Activated CD4-positive, alpha-beta T cell treated with anti-CD3 and anti-CD28 coated beads for 48 hours (primary cell): ENCODE data around the gene PHLPP1.
"Not testable (repeated sequence)": the region's sequence is repeated elsewhere in the genome, so short reads cannot be mapped to it uniquely, and the experiment has no call there.

Experiments used
- DNase-seq: peaks from one replicate; pipeline ENCODE4 v3.0.0-alpha.2; 2020

Gene PHLPP1

GRCh38 chr18:62900132-62900883 lies 185.0 kb downstream of the PHLPP1 start:
- DNase-seq: no peak

DNA sequence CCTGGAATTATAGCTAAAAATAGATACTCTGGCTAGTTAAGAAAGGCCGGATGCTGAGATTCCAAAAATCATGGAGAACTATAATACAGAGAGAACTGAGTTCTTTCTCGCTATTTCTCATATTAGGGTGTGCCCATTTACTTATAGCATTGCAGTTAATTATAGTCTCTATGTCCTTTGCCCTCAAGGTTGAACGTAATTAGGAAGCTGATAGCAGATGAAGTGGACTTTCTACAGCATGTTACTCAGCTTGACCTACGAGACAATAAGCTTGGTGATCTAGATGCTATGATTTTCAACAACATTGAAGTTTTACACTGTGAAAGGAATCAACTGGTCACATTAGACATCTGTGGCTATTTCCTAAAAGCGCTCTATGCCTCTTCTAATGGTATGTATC lies 187.4 kb downstream of the PHLPP1 start:
- no peak for DNase-seq

- no peak for DNase-seq
Measured at GRCh38 chr18:62904396-62905285, 189.3 kb downstream of the PHLPP1 start.

DNA sequence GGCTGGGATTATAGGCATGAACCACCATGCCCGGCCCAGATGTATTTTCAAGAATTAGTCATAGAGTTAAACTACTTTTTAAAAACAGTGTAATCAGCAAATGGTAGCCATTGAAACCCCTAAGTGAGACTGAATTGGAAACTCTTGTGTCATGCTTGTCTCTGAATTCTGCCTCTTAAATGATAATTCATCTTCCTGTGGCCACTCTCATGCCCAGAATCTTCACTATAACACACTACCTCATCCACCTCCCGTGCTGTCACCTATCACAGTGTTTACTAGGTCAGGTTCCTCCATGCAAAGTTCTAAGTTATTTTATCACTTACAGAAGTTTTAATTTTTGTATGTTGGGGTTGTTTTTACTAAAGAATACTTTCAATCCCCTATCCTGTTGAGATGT lies 197.5 kb downstream of the PHLPP1 start:
- no peak for DNase-seq

GRCh38 chr18:62913824-62914223 lies 198.5 kb downstream of the PHLPP1 start:
- DNase-seq: not testable (repeated sequence)

DNA sequence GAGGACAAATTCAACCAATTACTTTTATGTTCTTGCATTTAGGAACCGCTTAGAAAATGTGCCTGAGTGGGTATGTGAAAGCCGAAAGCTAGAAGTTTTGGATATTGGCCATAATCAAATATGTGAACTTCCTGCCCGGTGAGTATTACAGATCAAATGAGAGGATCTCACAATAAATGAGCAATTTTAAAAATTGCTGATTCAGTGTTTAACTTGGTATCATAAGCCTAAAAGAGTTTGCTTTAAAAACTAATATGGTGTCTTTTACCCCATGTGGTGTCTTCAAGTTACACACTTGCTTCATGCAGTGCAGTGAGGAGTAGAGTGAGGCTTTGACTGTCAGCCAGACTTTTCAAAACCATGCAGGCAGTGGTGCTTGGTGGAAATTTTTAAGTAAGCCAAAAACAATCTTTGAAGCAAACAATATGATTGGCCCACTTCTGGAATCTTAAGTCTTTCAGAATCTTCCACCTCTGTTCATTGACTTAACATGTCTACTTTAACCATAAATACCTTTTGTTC lies 199.6 kb downstream of the PHLPP1 start:
- DNase-seq: no peak

GRCh38 chr18:62918361-62918760 lies 203.0 kb downstream of the PHLPP1 start:
- DNase-seq: no peak

GRCh38 chr18:62919109-62919838 lies 203.9 kb downstream of the PHLPP1 start:
- no peak for DNase-seq

GRCh38 chr18:62925031-62925688 lies 209.8 kb downstream of the PHLPP1 start:
- DNase-seq: no peak

DNA sequence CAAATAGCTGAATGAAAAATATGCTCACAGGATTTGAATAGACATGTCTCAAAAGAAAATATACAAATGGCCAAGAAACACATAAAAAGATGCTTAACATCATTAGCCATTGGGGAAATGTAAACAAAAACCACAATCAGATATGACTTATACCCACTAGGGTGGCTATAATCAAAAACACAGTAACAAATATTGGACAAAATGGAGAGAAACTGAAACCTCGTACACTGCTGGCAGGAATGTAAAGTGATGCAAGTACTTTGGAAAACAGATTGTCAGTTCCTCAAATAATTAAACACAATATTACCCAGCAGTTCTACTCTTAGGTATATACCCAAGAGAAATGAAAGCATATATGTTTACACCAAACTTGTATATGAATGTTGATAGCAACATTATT lies 213.0 kb downstream of the PHLPP1 start:
- DNase-seq: no peak

DNA sequence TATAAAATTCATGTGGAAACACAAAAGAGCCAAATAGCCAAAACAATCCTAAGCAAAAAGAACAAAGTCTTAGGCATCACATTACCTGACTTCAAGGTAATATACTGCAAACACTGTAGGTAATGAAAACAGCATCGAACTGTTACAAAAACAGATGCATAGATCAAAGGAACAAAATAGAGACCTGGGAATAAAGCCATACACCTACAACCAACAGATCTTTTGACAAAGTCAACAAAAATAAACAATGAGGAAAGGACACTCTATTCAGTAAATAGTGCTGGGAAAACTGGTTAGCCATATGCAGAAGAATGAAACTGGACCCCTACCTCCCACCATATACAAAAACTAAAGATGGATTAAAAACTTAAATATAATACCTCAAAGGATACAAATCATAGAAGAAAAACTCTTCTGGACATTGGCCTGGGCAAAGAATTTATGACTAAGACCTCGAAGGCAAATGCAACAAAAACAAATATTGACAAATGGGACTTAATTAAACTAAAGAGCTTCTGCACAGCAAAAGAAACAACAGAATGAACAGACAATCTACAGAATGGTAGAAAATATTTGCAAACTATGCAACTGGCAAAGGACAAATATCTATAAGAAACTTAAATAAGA lies 218.0 kb downstream of the PHLPP1 start:
- DNase-seq: no peak

DNA sequence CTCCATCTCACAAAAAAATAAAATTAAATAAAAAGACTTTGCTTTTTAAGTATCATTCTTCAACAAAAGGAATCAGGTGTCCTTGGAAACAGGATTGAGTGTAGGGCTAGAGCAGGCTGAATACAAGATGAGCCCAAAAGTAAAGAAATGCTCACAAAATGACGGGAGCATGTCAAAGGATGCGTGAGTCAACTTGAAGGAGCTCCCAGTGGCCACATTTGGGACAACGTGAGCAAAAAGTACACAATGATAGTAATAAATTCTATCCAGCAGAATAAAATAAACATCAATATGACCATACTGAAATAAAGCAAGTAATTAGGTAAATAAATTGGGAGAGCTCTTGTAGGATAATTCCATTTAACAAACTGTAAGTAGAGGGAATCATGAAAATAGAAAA lies 220.7 kb downstream of the PHLPP1 start:
- no peak for DNase-seq

DNA sequence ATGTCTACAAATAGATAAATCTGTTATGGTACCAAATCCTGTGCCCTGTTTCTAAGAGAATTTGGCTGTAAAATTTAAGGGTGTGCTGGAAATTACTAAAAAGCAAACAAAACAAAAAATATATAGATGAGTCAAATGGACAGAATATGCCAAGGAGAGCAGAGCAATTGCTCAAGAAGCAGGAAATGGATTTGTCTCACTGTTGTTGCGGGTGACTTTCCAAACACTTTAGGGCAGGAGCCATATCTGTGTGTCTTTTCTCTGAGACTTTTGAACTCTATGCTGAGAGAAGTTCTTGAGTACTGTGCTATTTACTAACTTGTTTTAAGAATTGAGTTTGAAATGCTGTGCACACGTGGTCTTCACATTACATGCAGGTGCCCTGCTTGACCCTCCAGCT lies 221.7 kb downstream of the PHLPP1 start:
- DNase-seq: no peak

DNA sequence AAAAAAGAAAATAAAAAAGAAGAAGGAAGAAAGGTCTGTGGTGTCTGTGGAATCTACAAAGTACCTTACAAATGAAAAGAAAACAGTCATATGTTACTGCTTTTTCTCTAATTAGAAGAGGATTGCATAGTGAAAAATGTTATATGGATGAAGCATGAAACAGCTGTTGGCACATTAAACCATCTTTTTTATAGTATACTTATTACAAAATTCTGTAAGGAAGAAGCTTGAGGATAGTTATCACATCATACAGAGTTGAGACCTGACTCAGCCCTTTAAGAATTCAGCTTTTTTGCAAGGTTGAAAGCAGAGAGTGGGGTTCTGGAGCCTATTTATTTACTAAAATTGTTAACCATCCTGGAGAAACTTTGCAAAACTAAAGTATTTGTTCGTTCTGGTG lies 222.7 kb downstream of the PHLPP1 start:
- no peak for DNase-seq

DNA sequence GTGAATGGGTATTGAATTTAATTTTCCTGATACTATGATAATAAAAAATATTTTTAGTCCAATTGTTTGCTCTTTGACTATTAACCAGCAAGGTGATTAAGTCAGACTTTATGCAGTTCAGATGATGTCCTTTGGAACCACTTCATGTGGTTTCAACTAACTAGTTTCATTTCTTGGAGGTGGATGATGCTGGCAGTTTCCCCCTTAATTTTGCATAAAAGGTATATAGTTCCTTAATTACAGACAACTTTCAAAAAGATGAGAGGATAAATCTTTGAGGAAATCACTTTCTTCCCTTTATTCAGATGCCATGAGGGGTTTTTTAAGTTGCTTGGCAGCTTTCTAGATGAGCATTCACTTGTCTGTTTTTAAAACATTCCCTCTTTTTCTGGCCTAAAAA lies 223.1 kb downstream of the PHLPP1 start:
- no peak for DNase-seq

GRCh38 chr18:62939433-62939832 lies 224.1 kb downstream of the PHLPP1 start:
- DNase-seq: no peak

DNA sequence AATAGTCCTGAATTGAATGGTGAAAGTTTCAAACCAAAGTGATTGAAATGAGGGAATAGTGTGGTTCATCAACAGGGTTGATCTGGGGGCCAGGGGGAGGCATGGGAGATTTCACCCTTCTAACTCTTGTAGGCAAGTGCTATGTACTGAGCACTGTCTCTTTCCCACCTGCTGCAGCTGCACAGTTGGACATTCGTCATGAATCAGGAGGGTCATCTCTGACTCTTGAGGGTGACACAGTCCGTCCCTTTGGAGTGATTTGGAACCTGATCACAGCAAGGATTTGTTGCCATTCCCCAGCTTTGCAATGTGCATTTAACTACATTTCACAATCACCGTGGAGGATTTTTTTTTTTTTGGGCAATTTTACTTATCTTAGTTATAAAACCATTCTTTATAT lies 224.6 kb downstream of the PHLPP1 start:
- DNase-seq: no peak

GRCh38 chr18:62942578-62942977 lies 227.2 kb downstream of the PHLPP1 start:
- DNase-seq: no peak

- DNase-seq: no peak
Measured at GRCh38 chr18:62944454-62944853, 229.1 kb downstream of the PHLPP1 start.

DNA sequence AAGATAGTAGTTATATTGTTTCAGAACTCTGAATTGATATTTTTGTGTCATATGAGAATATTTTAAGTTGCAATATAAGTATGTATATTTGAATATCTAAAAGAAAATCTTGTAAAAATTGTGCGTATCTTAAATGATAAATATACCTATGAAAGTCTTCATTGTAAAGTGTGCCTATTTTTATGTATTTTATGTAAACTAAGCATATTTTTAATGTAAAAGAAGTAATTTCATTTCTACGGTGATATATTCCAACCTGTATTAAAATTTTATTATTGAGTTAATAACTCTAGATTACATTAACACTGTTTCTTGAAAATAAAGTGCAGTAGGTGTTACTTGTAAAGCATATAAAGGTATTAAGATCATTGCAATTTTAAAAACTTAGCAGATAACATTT lies 233.4 kb downstream of the PHLPP1 start:
- no peak for DNase-seq

DNA sequence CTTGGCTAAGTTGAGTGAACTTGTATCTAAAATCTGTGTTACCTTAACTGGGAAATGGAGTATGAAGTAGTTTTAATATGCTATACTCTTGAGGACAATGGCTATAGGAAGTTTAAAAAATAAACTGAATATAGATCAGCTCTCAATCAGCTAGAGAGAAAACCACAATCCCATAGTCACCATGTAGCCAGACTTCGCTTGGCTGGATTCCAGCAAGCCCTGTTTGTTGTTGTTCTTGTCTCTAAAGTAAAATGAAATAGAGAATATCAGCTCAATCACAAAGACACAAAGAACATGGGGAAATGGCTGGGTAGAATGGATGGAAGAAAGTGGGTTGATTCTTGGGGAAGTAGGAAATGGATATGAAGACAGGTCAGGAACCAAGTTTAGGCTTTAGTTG lies 234.9 kb downstream of the PHLPP1 start:
- DNase-seq: no peak

GRCh38 chr18:62952807-62953206 lies 237.5 kb downstream of the PHLPP1 start:
- DNase-seq: no peak
